Liver (tissue), 9 donors: ENCODE data around the gene KMT5B. TPM values are rescaled to one million over a fixed set of nuclear protein-coding genes. Genes with fewer than 3 reads are reported as not detected.

Experiments
- DNase-seq: peaks from one replicate; pipeline ENCODE4 v3.0.0-alpha.2; 2017; ENCODE audit warnings: low spot score
- H3K27ac ChIP-seq, 2 donors: one replicate each; pipeline ENCODE4 v1.7.0; 2013; ENCODE audit warnings: inconsistent platforms in 2 of 2, low read length in 2 of 2, control low read depth in 1 of 2, low read depth in 1 of 2, mild to moderate bottlenecking in 1 of 2
- H3K27me3 ChIP-seq, 4 donors: one replicate each; pipeline versions ENCODE4 v1.6.1 to v1.7.0; 2013; ENCODE audit warnings: low read length in 3 of 4, inconsistent platforms in 1 of 4, mild to moderate bottlenecking in 1 of 4, moderate library complexity in 1 of 4; ENCODE audit not compliant: control insufficient read depth in 4 of 4, insufficient read depth in 4 of 4
- H3K36me3 ChIP-seq, 4 donors: one replicate each; pipeline versions ENCODE4 v1.6.1 to v1.7.0; 2013; ENCODE audit warnings: low read length in 3 of 4, mild to moderate bottlenecking in 3 of 4, low read depth in 1 of 4, moderate library complexity in 1 of 4; ENCODE audit not compliant: control insufficient read depth in 4 of 4, insufficient read depth in 3 of 4
- H3K4me1 ChIP-seq, 4 donors: one replicate each; pipeline versions ENCODE4 v1.6.1 to v1.7.0; 2013; ENCODE audit warnings: low read length in 3 of 4, mild to moderate bottlenecking in 3 of 4, moderate library complexity in 1 of 4; ENCODE audit not compliant: control insufficient read depth in 4 of 4, insufficient read depth in 4 of 4
- H3K4me3 ChIP-seq, 3 donors: one replicate each; pipeline versions ENCODE4 v1.6.1 to v1.7.0; 2013; ENCODE audit warnings: low read length in 3 of 3, control low read depth in 1 of 3, low read depth in 1 of 3, mild to moderate bottlenecking in 1 of 3
- H3K9ac ChIP-seq, 2 donors: one replicate each; pipeline ENCODE4 v1.7.0; 2013; ENCODE audit warnings: low read length in 2 of 2, mild to moderate bottlenecking in 2 of 2, moderate library complexity in 2 of 2, control low read depth in 1 of 2, low read depth in 1 of 2
- H3K9me3 ChIP-seq, 4 donors: one replicate each; pipeline versions ENCODE4 v1.6.1 to v1.7.0; 2013; ENCODE audit warnings: low read length in 3 of 4; ENCODE audit not compliant: control insufficient read depth in 4 of 4
- EGR1 ChIP-seq, 2 donors: IDR thresholded peaks; 2 replicates each; pipeline ENCODE4 v1.6.1; 2016 to 2018; ENCODE audit warnings: antibody characterized with exemption in 2 of 2, low read depth in 2 of 2
- FOXA1 ChIP-seq: IDR thresholded peaks from 2 replicates; pipeline ENCODE4 v1.6.1; 2016; ENCODE audit warnings: antibody characterized with exemption
- FOXA2 ChIP-seq: IDR thresholded peaks from 2 replicates; pipeline ENCODE4 v1.6.1; 2016; ENCODE audit warnings: antibody characterized with exemption
- GABPA ChIP-seq, 2 donors: IDR thresholded peaks in 1 of 2; conservative IDR thresholded peaks in 1 of 2; 2 replicates each; pipeline ENCODE4 v1.6.1; 2016; ENCODE audit warnings: antibody characterized with exemption in 2 of 2, mild to moderate bottlenecking in 1 of 2, moderate library complexity in 1 of 2
- HNF4A ChIP-seq, 2 donors: conservative IDR thresholded peaks; 2 replicates each; pipeline ENCODE4 v1.6.1; 2016; ENCODE audit warnings: antibody characterized with exemption in 2 of 2, mild to moderate bottlenecking in 2 of 2
- HNF4G ChIP-seq: IDR thresholded peaks from 2 replicates; pipeline ENCODE4 v1.6.1; 2016; ENCODE audit warnings: antibody characterized with exemption
- MAX ChIP-seq: IDR thresholded peaks from 2 replicates; pipeline ENCODE4 v1.6.1; 2016; ENCODE audit warnings: antibody characterized with exemption
- NR2F2 ChIP-seq: IDR thresholded peaks from 2 replicates; pipeline ENCODE4 v1.6.1; 2016; ENCODE audit warnings: antibody characterized with exemption
- RAD21 ChIP-seq, 2 donors: IDR thresholded peaks; 2 replicates each; pipeline ENCODE4 v1.6.1; 2016; ENCODE audit warnings: antibody characterized with exemption in 2 of 2, mild to moderate bottlenecking in 2 of 2
- REST ChIP-seq: IDR thresholded peaks from 2 replicates; pipeline ENCODE4 v1.6.1; 2016; ENCODE audit warnings: antibody characterized with exemption, mild to moderate bottlenecking
- RXRA ChIP-seq, 2 donors: IDR thresholded peaks; 2 replicates each; pipeline ENCODE4 v1.6.1; 2017 to 2018; ENCODE audit warnings: antibody characterized with exemption in 2 of 2, mild to moderate bottlenecking in 1 of 2
- SP1 ChIP-seq: IDR thresholded peaks from 2 replicates; pipeline ENCODE4 v1.6.1; 2018; ENCODE audit warnings: antibody characterized with exemption, mild to moderate bottlenecking
- TAF1 ChIP-seq: conservative IDR thresholded peaks from 2 replicates; pipeline ENCODE4 v1.6.1; 2016; ENCODE audit warnings: antibody characterized with exemption, mild to moderate bottlenecking
- YY1 ChIP-seq: IDR thresholded peaks from 2 replicates; pipeline ENCODE4 v1.6.1; 2016; ENCODE audit warnings: antibody characterized with exemption, mild to moderate bottlenecking
- ZBTB33 ChIP-seq: IDR thresholded peaks from 2 replicates; pipeline ENCODE4 v1.6.1; 2016; ENCODE audit warnings: antibody characterized with exemption
- WGBS: extraction: QIAGEN DNeasy Blood & Tissue Kit; methylation state at CpG from one replicate; pipeline ENCODE4 v1.1.7; 2013; 5-methylcytosine and 5-hydroxymethylcytosine counted together
- polyA plus RNA-seq, 2 donors: library from polyadenylated mRNA; stranded (reverse) in 1 of 2; unstranded in 1 of 2; fragments of 200-250 nt in 1 of 2; fragments of >200 nt in 1 of 2; fragmentation: Nextera tagmentation in 1 of 2; extraction: Ambion mirVana in 1 of 2; gene quantifications; one replicate each; pipeline versions ENCODE4 v1.2.1 to v1.2.3, GENCODE V29; 2013 to 2015
- total RNA-seq, 2 donors: library from RNA; depleted of rRNA; stranded (reverse); fragments of >200 nt; gene quantifications; one replicate each; pipeline ENCODE4 v1.2.3, GENCODE V29; 2014
- TF ChIP-seq, protein P1 (sequence below): IDR thresholded peaks from 2 replicates; pipeline ENCODE4 v1.6.1; 2016; ENCODE audit warnings: antibody characterized with exemption
- TF ChIP-seq, protein P2 (sequence below): fragments of 150-350 bp; IDR thresholded peaks from 2 replicates; pipeline ENCODE4 v1.5.1; 2017; ENCODE audit warnings: improper control_type of control experiment, low read depth, low read length; ENCODE audit not compliant: missing input control
- donor health status: healthy.
- donor health status: healthy.
- donor health status: healthy.
- donor health status: healthy.
- donor health status: healthy.

Gene KMT5B
- total and polyA plus RNA-seq, 4 donors = 8.7 to 33.8 (median 14.8) TPM

- no peak for TF ChIP-seq MAX
- no peak for TF ChIP-seq NR2F2
- no peak for TF ChIP-seq FOXA2
Observed at GRCh38 chr11:68160100-68160695, 52.9 kb downstream of the KMT5B start (continued).

DNA sequence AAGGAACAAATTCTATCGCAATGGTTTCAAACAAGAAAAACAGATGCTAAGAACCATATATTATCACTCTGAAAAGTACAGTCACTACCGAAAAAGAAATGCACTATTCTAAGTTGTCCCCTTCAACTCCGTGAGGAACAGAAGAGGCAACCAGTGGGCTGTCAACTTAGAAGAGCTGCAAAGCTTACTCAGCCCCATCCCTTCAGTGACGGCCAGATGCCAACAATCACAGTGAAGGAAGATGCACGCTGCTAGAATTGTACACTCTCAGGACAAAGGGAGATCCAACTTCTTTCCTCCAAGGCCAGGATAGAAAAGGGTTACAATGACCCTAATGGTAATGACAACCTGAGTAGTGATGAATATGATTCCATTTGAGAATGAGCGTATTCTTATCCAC is 53.4 kb downstream of the KMT5B start:
- Histone ChIP-seq H3K4me3 (no peak overlapping the region), H3K36me3 (peaks cover 1 to 26% (median 20%) of the 10 kb centered on the region in 4 donors), H3K27me3 (no peaks in the 10 kb centered on the region), H3K4me1 (no peaks in the 10 kb centered on the region), H3K9ac (no peak overlapping the region), H3K27ac (no peak overlapping the region), H3K9me3 (no peaks in the 10 kb centered on the region)
- no peak for TF ChIP-seq FOXA2
- no peak for TF ChIP-seq GABPA (IDR thresholded peaks at IDR 0.05 in 1 of 2, conservative IDR thresholded peaks at IDR 0.05 in 1 of 2)
- no peak for TF ChIP-seq SP1
- no peak for TF ChIP-seq TAF1
- no peak for TF ChIP-seq MAX
- TF ChIP-seq, protein P1, sequence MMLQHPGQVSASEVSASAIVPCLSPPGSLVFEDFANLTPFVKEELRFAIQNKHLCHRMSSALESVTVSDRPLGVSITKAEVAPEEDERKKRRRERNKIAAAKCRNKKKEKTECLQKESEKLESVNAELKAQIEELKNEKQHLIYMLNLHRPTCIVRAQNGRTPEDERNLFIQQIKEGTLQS = no peak
- TF ChIP-seq RAD21 (IDR thresholded peaks at IDR 0.05) = no peak
- no peak for TF ChIP-seq HNF4A (conservative IDR thresholded peaks at IDR 0.05)
- no peak for TF ChIP-seq REST
- no peak for TF ChIP-seq NR2F2
- TF ChIP-seq RXRA (IDR thresholded peaks at IDR 0.05) = no peak
- TF ChIP-seq, protein P2, sequence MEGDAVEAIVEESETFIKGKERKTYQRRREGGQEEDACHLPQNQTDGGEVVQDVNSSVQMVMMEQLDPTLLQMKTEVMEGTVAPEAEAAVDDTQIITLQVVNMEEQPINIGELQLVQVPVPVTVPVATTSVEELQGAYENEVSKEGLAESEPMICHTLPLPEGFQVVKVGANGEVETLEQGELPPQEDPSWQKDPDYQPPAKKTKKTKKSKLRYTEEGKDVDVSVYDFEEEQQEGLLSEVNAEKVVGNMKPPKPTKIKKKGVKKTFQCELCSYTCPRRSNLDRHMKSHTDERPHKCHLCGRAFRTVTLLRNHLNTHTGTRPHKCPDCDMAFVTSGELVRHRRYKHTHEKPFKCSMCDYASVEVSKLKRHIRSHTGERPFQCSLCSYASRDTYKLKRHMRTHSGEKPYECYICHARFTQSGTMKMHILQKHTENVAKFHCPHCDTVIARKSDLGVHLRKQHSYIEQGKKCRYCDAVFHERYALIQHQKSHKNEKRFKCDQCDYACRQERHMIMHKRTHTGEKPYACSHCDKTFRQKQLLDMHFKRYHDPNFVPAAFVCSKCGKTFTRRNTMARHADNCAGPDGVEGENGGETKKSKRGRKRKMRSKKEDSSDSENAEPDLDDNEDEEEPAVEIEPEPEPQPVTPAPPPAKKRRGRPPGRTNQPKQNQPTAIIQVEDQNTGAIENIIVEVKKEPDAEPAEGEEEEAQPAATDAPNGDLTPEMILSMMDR = no peak
- no peak for TF ChIP-seq EGR1 (IDR thresholded peaks at IDR 0.05; ENCODE audit: low read depth in 2 of 2)
- no peak for TF ChIP-seq ZBTB33
- no peak for TF ChIP-seq YY1
- TF ChIP-seq HNF4G = no peak
- TF ChIP-seq FOXA1 = no peak
- 89% methylated on average over 6 of the region's 6 CpGs for WGBS
- DNase-seq = no peak
